Heart right ventricle (tissue), 16 donors: Measurements from ENCODE around the gene LHX3. TPM values are rescaled to one million over a fixed set of nuclear protein-coding genes. Genes with fewer than 3 reads are reported as not detected.

ENCODE experiments used
- ATAC-seq, 8 donors: fragments of 200-7000 bp; cut with Tn5 transposase; one replicate each; pipeline ENCODE4 v1.9.1; 2020; ENCODE audit warnings: mild to moderate bottlenecking in 8 of 8, moderate library complexity in 8 of 8, moderate number of reproducible peaks in 1 of 8
- DNase-seq, 2 donors: peaks; one replicate each; pipeline ENCODE4 v3.0.0-alpha.2; 2020
- H3K27ac ChIP-seq, 10 donors: fragments of 200-600 bp; sonication (generic) in 2 of 10; one replicate each; pipeline versions ENCODE4 v1.5.0 to v1.8.0; 2020 to 2022; ENCODE audit warnings: mild to moderate bottlenecking in 3 of 10
- H3K27me3 ChIP-seq, 7 donors: fragments of 200-600 bp; one replicate each; pipeline ENCODE4 v1.8.0; 2021 to 2022; ENCODE audit warnings: mild to moderate bottlenecking in 2 of 7
- H3K36me3 ChIP-seq, 9 donors: fragments of 200-600 bp; sonication (generic) in 1 of 9; one replicate each; pipeline versions ENCODE4 v1.5.0 to v1.8.0; 2020 to 2022; ENCODE audit warnings: mild to moderate bottlenecking in 2 of 9
- H3K4me1 ChIP-seq, 9 donors: fragments of 200-600 bp; sonication (generic) in 1 of 9; one replicate each; pipeline versions ENCODE4 v1.5.0 to v1.8.0; 2020 to 2022; ENCODE audit warnings: mild to moderate bottlenecking in 4 of 9
- H3K4me3 ChIP-seq, 10 donors: fragments of 200-600 bp; sonication (generic) in 2 of 10; one replicate each; pipeline versions ENCODE4 v1.5.0 to v1.8.0; 2020 to 2022; ENCODE audit warnings: mild to moderate bottlenecking in 7 of 10, moderate library complexity in 2 of 10
- H3K9me3 ChIP-seq, 11 donors: fragments of 200-600 bp in 10 of 11; sonication (generic) in 2 of 11; one replicate each; pipeline versions ENCODE4 v1.5.0 to v1.8.0; 2013 to 2022; ENCODE audit warnings: mild to moderate bottlenecking in 2 of 11, control low read depth in 1 of 11, moderate library complexity in 1 of 11
- WGBS, 2 donors: extraction: QIAGEN DNeasy Blood & Tissue Kit; methylation state at CpG; one replicate each; pipeline ENCODE4 v1.1.7; 2013; ENCODE audit warnings: inconsistent platforms in 1 of 2; 5-methylcytosine and 5-hydroxymethylcytosine counted together
- intact Hi-C, 10 donors: fragments of 100-400 bp; cut with DNase I; formaldehyde crosslinking; loops; one replicate each; pipeline versions ENCODE4 v1.11.1 to v1.14.2; 2022
- polyA plus RNA-seq, 2 donors: library from polyadenylated mRNA; stranded (reverse); fragments of 200-250 nt; gene quantifications; one replicate each; pipeline ENCODE4 v1.2.3, GENCODE V29; 2013
- total RNA-seq, 10 donors: library from RNA; stranded (reverse); fragmentation: NEBNext Ultra II Directional in 3 of 10; extraction: Animal tissue kit (Norgen Biotek cat#: 25700) in 3 of 10; gene quantifications; one replicate each; pipeline versions ENCODE4 v1.2.1 to v1.2.4, GENCODE V29; 2021 to 2023
- TF ChIP-seq, protein P1 (sequence below), 9 donors: fragments of 200-600 bp; sonication (generic) in 2 of 9; IDR thresholded peaks; one replicate each; pipeline versions ENCODE4 v1.5.0 to v1.8.0; 2021 to 2022; ENCODE audit warnings: antibody characterized with exemption in 9 of 9, mild to moderate bottlenecking in 5 of 9, moderate library complexity in 1 of 9
- donor health status: Arrhythmogenic right ventricular cardiomyopathy.
- donor health status: ischemic (EF 13 %, LVEDD 7.1; RV severe dilation, severe dysfunction).
- donor health status: healthy with polysubstance abuse.
- donor health status: DM: no; HTN: yes; CAD: no.
- donor health status: DM: no; HTN: no; CAD: no.
- donor health status: ischemic (EF 25% LVEDD 6.9; RV normal size, moderate dysfunction).
- donor health status: ischemic (EF 25% LVEDD 5.7; RV mildly dilated, moderate dysfunction).
- donor health status: healthy.
- donor health status: DM: yes; HTN: yes; CAD: no.
- donor health status: Ischemic cardiomyopathy.
- donor health status: ischemic (EF 35%, LVEDD 5.7; RV mildly dilated, moderate dysfunction).
- donor health status: nonischemic (EF 11% LVEDD 7.7; RV severe dilation, severe dysfunction).
- donor health status: DM: yes; HTN: yes; CAD: no.
- donor health status: PGD.
- donor health status: ischemic (EF 29% LVEDD 5.4; RV normal size, mild dysfunction).
- donor health status: nonischemic (EF 23%, LVEDD 6.1; RV moderate dilation, normal function).

LHX3 gene
- total and polyA plus RNA-seq, 12 donors: not detected

DNA sequence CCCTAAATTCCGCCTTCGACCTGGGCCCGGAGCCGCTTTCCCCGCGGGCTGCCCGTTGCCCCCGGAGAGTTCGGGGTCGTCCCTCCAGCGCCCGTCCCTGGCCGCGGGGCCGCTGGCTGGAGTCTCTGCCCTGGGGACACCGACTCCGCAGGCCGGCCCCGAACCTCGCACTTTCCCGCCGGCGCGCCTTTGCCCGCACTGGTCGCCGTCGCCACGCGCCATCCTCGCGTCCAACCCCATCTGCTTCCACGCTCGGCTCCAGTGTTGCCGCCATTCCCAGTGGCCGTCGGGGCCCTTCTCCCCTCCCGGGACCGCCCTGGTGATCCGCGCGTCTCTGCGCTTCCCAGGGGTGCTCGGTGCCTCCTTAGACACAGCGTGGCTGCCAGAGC is 11.0 kb downstream of the LHX3 start:
- Histone ChIP-seq H3K9me3 (no peaks in the 10 kb centered on the region), H3K36me3 (no peaks in the 10 kb centered on the region), H3K27ac (no peak overlapping the region), H3K4me1 (peaks cover 0 to 12% (median 4%) of the 10 kb centered on the region in 9 donors), H3K4me3 (no peak overlapping the region), H3K27me3 (peaks cover 58 to 100% (median 99%) of the 10 kb centered on the region in 7 donors)
- 1 to 2% methylated on average over 44 to 45 of the region's 45 CpGs for WGBS, 2 donors
- TF ChIP-seq, protein P1, sequence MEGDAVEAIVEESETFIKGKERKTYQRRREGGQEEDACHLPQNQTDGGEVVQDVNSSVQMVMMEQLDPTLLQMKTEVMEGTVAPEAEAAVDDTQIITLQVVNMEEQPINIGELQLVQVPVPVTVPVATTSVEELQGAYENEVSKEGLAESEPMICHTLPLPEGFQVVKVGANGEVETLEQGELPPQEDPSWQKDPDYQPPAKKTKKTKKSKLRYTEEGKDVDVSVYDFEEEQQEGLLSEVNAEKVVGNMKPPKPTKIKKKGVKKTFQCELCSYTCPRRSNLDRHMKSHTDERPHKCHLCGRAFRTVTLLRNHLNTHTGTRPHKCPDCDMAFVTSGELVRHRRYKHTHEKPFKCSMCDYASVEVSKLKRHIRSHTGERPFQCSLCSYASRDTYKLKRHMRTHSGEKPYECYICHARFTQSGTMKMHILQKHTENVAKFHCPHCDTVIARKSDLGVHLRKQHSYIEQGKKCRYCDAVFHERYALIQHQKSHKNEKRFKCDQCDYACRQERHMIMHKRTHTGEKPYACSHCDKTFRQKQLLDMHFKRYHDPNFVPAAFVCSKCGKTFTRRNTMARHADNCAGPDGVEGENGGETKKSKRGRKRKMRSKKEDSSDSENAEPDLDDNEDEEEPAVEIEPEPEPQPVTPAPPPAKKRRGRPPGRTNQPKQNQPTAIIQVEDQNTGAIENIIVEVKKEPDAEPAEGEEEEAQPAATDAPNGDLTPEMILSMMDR (IDR thresholded peaks at IDR 0.05): no peak
- ATAC-seq (no peak), DNase-seq (no peak)
- intact Hi-C loops: no loop called here

DNA sequence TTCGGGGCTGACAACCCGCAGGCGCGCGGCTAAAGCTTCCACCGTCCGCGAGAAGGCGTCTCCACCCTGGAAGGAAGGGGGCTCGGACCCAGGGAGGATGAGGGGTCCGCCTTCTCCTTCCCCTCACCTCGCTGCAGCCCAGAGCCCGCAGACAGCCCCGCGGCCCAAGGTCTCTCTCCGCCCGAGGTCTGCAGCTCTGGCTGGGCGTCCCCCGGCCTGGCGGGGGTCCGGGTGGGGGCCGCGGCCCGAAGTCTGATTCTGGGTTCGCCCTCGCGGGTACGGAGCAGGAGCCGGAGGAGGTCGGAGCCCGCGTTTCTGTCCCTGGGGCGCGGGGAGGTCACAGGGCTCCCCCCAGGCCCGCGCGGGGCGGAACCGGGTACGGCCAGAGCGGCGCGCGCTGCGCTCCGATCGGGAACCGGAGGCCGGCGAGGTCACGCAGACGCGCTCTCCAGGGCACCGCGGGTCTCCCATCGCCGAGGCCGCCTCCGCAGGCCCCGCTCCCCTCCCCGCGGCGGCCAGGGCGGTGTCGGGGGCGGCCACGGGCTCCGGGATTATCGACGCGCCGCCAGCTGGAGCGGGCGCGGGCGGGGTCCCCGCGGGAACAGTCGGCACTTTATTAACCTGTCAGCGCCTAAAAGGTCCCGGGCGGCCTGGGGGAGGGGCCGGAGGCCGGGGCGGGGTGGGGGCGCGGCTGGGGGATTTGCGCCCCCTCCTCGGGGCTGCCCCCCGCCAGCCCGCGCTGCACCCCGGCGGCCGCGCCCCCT is 11.6 kb downstream of the LHX3 start:
- Histone ChIP-seq H3K27ac (no peak overlapping the region), H3K4me1 (peaks cover 0 to 7% (median under 1%) of the 10 kb centered on the region in 9 donors), H3K27me3 (peaks cover 52 to 100% (median 99%) of the 10 kb centered on the region in 7 donors), H3K4me3 (no peak overlapping the region), H3K36me3 (no peaks in the 10 kb centered on the region), H3K9me3 (no peaks in the 10 kb centered on the region)
- intact Hi-C loops: no loop called here
- ATAC-seq (no peak), DNase-seq (no peak)
- 2% methylated on average over 61 to 95 of the region's 96 CpGs for whole genome bisulfite sequencing, 2 donors
- TF ChIP-seq, protein P1 (IDR thresholded peaks at IDR 0.05): no peak

DNA sequence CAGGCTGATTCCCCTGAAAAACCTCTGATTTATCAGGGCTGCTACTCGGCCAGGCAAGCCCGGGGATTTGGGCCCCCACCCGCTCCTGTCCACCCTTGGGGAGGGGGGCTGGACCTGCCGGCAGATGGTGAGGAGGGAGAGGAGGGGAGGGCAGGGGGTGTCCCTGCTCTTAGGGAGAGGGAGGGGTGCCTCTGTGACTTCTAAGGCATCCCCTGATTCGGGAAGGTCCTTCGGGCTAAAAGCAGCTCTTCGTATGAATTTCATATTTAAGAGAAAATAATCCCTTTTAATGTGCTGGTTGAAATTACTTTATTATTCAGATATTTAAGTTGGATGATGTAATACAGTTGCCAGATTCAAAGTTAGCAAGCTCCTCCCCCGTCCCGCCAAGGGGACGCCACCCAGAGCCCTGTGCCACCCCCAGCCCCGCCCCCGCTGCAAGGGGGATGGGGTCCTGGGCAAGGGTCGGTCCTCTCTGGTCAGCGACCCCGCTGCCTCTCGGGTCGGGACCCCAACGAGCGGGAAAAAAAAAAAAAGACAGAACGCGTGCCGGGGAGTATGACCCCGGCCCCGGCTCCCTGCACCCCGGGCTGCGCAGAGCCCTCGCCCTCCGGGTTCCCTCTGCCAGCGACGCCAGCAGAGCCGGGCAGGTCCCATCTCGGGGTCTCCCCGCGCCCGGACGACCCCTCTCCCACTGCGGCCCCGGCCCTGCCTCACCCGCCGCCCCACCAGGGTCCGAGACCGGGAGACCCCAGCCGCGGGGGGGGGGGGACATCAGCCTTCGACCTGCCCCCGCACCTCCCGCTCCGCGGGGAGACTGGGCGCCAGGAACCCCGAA is 12.4 kb downstream of the LHX3 start:
- DNase-seq (no peak), ATAC-seq (no peak)
- Histone ChIP-seq H3K36me3 (no peaks in the 10 kb centered on the region), H3K4me3 (no peak overlapping the region), H3K4me1 (peaks cover 0 to 4% (median 0%) of the 10 kb centered on the region in 9 donors), H3K27me3 (peaks cover 44 to 100% (median 99%) of the 10 kb centered on the region in 7 donors), H3K27ac (no peak overlapping the region), H3K9me3 (no peaks in the 10 kb centered on the region)
- intact Hi-C loops: no loop called here
- TF ChIP-seq, protein P1 (IDR thresholded peaks at IDR 0.05): no peak
- WGBS, 2 donors: 3% methylated on average over 43 to 50 of the region's 51 CpGs

DNA sequence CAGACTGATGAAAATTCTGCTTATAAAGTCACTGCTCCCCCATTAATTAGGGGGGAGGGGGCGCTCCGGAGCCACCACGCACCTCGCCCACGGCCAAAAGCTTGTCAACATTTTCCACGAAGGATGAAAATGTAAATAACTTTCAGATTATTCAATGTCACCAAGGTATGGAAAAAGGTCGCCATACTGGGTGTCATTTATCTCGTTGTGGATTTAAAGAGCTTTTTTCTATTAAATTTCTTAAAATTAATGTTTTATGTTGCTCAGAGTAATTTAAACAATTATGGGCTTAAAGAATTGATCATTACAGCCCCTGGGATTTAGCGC is 13.0 kb downstream of the LHX3 start:
- 13 to 16% methylated on average over 9 of the region's 9 CpGs for WGBS, 2 donors
- Histone ChIP-seq H3K4me1 (peaks cover 0 to 4% (median 0%) of the 10 kb centered on the region in 9 donors), H3K9me3 (no peaks in the 10 kb centered on the region), H3K27me3 (peaks cover 38 to 100% (median 99%) of the 10 kb centered on the region in 7 donors), H3K27ac (no peak overlapping the region), H3K4me3 (no peak overlapping the region), H3K36me3 (no peaks in the 10 kb centered on the region)
- TF ChIP-seq, protein P1 (IDR thresholded peaks at IDR 0.05): no peak
- intact Hi-C loops: no loop called here
- DNase-seq (no peak), ATAC-seq (no peak)
